GM12878 (cell line): ENCODE data around the gene CFAP97D2. TPM values are rescaled to one million over a fixed set of nuclear protein-coding genes. Genes with fewer than 3 reads are reported as not detected.

Source experiments
- ATAC-seq: fragments of 200-7000 bp; cut with Tn5 transposase; 3 replicates; pipeline ENCODE4 v1.9.1; 2020; ENCODE audit warnings: mild to moderate bottlenecking, moderate library complexity
- BruUV-seq: library from RNA; stranded (reverse); fragments of 400-500 nt; replicated peaks from 2 replicates; lab custom pipeline; 2021; lab: Mats Ljungman, UMichigan
- CTCF ChIA-PET: fragments of 300-600 bp; sonication (Branson Sonifier 250); formaldehyde crosslinking; extraction: SDS; loops from one replicate; lab custom pipeline; 2021; ENCODE audit warnings: inconsistent platforms; lab: Yijun Ruan, JAX
- POLR2A ChIA-PET: fragments of 350-600 bp; formaldehyde crosslinking; extraction: SDS; loops from one replicate; lab custom pipeline; 2021; ENCODE audit warnings: inconsistent platforms; lab: Charles Lee
- RAD21 ChIA-PET: fragments of 300-600 bp; sonication (Branson Sonifier 250); formaldehyde crosslinking; loops from one replicate; lab custom pipeline; 2023; ENCODE audit warnings: antibody characterized with exemption; ENCODE audit not compliant: unreplicated experiment; lab: Charles Lee
- SMC1A ChIA-PET: fragments of 300-600 bp; sonication (Branson Sonifier 250); formaldehyde crosslinking; loops from one replicate; lab custom pipeline; 2023; ENCODE audit not compliant: unreplicated experiment, uncharacterized antibody; lab: Charles Lee
- DNase-seq: peaks from one replicate; pipeline ENCODE4 v3.0.0-alpha.2; 2011; ENCODE audit warnings: low read depth, low spot score
- FAIRE-seq: peaks from 3 replicates; lab custom pipeline; 2011; peaks lifted over from hg19 to GRCh38; lab: Jason Lieb, UNC
- H2AFZ ChIP-seq: 2 replicates; pipeline ENCODE4 v1.6.0; 2011; ENCODE audit warnings: low read depth, low read length, control low read depth; ENCODE audit not compliant: control insufficient read depth
- H3K27ac ChIP-seq: 2 replicates; pipeline ENCODE4 v1.5.1; 2011; ENCODE audit warnings: control low read depth; ENCODE audit not compliant: control insufficient read depth, insufficient read depth
- H3K27me3 ChIP-seq, 2 experiments: replicated peaks in 1 of 2; 2 replicates each; pipeline versions ENCODE4 v1.6.0 to v1.6.1; 2011; ENCODE audit warnings: low read length in 1 of 2; ENCODE audit not compliant: control insufficient read depth in 2 of 2, insufficient read depth in 2 of 2
- H3K36me3 ChIP-seq, 2 experiments: 2 replicates each; pipeline ENCODE4 v1.5.1; 2011; ENCODE audit warnings: low read length in 1 of 2; ENCODE audit not compliant: control insufficient read depth in 2 of 2, insufficient read depth in 2 of 2
- H3K4me1 ChIP-seq: 2 replicates; pipeline ENCODE4 v1.6.1; 2011; ENCODE audit warnings: mild to moderate bottlenecking, low read length, moderate library complexity, mixed read lengths; ENCODE audit not compliant: control insufficient read depth, insufficient read depth
- H3K4me2 ChIP-seq: 2 replicates; pipeline ENCODE4 v1.6.0; 2011; ENCODE audit warnings: control low read depth; ENCODE audit not compliant: control insufficient read depth, insufficient read depth
- H3K4me3 ChIP-seq: fragments of 200-600 bp; sonication (generic); 2 replicates; pipeline ENCODE4 v1.5.1; 2016
- H3K79me2 ChIP-seq: 2 replicates; pipeline ENCODE4 v1.6.0; 2011; ENCODE audit warnings: low read length; ENCODE audit not compliant: control insufficient read depth, insufficient read depth
- H3K9ac ChIP-seq: 2 replicates; pipeline ENCODE4 v1.8.0; 2011; ENCODE audit warnings: low read length, control low read depth, mixed read lengths; ENCODE audit not compliant: control insufficient read depth, insufficient read depth
- H3K9me3 ChIP-seq: replicated peaks from 3 replicates; pipeline ENCODE4 v1.5.1; 2011; ENCODE audit warnings: mild to moderate bottlenecking, low read length; ENCODE audit not compliant: control insufficient read depth, insufficient read depth
- H4K20me1 ChIP-seq: 2 replicates; pipeline ENCODE4 v1.6.0; 2011; ENCODE audit not compliant: control insufficient read depth, insufficient read depth
- BACH1 ChIP-seq: fragments of 450-650 bp; IDR thresholded peaks from 2 replicates; pipeline ENCODE4 v1.6.1; 2017; ENCODE audit warnings: mild to moderate bottlenecking, borderline replicate concordance
- DPF2 ChIP-seq: fragments of 450-650 bp; IDR thresholded peaks from 2 replicates; pipeline ENCODE4 v1.6.1; 2017; ENCODE audit warnings: mild to moderate bottlenecking
- EED ChIP-seq: sonication (generic); IDR thresholded peaks from 2 replicates; pipeline ENCODE4 v1.6.1; 2016; ENCODE audit warnings: antibody characterized with exemption, low read depth
- ESRRA ChIP-seq: IDR thresholded peaks from 2 replicates; pipeline ENCODE4 v1.6.1; 2012; ENCODE audit warnings: mild to moderate bottlenecking, low read length, improper control_type of control experiment
- FOS ChIP-seq: IDR thresholded peaks from 3 replicates; pipeline ENCODE4 v1.6.1; 2011; ENCODE audit warnings: borderline replicate concordance; ENCODE audit not compliant: insufficient read length; ENCODE audit errors: extremely low read depth
- IKZF2 ChIP-seq, 2 experiments: fragments of 450-650 bp; IDR thresholded peaks; 2 replicates each; pipeline ENCODE4 v1.6.1; 2017; ENCODE audit warnings: mild to moderate bottlenecking in 2 of 2, moderate library complexity in 2 of 2
- JUNB ChIP-seq: IDR thresholded peaks from 2 replicates; pipeline ENCODE4 v1.6.1; 2016; ENCODE audit warnings: antibody characterized with exemption, mild to moderate bottlenecking
- REST ChIP-seq: IDR thresholded peaks from 2 replicates; pipeline ENCODE4 v1.6.1; 2012; ENCODE audit warnings: mild to moderate bottlenecking, low read depth, low read length
- SPI1 ChIP-seq: IDR thresholded peaks from 2 replicates; pipeline ENCODE4 v1.6.1; 2011; ENCODE audit warnings: low read depth, mild to moderate bottlenecking, low read length, moderate library complexity, borderline replicate concordance; ENCODE audit not compliant: insufficient read depth
- ZNF274 ChIP-seq: IDR thresholded peaks from one replicate; pipeline ENCODE4 v1.8.0; 2011; ENCODE audit not compliant: insufficient read length, insufficient read depth
- ZZZ3 ChIP-seq: IDR thresholded peaks from 2 replicates; pipeline ENCODE4 v1.6.1; 2011; ENCODE audit warnings: low read depth; ENCODE audit not compliant: control insufficient read depth, insufficient read length
- WGBS: methylation state at CpG from one replicate; pipeline ENCODE4 v1.1.6; 2016; ENCODE audit warnings: low lambda C conversion rate; ENCODE audit not compliant: insufficient replicate concordance, insufficient coverage; ENCODE audit errors: missing lambda C conversion rate; 5-methylcytosine and 5-hydroxymethylcytosine counted together
- in situ Hi-C: fragments of 300-500 bp; cut with MboI; formaldehyde crosslinking; loops from 9 replicates; pipeline ENCODE4 v1.14.3; 2018; ENCODE audit warnings: mixed read lengths
- intact Hi-C: fragments of 100-400 bp; cut with micrococcal nuclease; formaldehyde crosslinking; loops from one replicate; pipeline ENCODE4 v1.14.2; 2022; ENCODE audit not compliant: unreplicated experiment
- polyA plus RNA-seq, 11 experiments: library from polyadenylated mRNA; depleted of rRNA in 4 of 11; unstranded in 6 of 11; stranded (reverse) in 5 of 11; fragments of >200 nt; fragmentation: Nextera tagmentation in 4 of 11; fragmentation: Illumina TruSeq in 1 of 11; extraction: Ambion mirVana in 4 of 11; extraction: Trizol in 1 of 11; gene quantifications; 1 replicate in 1 of 11; 2 replicates in 10 of 11; pipeline versions ENCODE4 v1.2.1 to v1.2.3, GENCODE V29; 2011 to 2016; ENCODE audit warnings: inconsistent platforms in 2 of 11, missing spikeins in 2 of 11, low read depth in 1 of 11
- total RNA-seq, 4 experiments: library from RNA; depleted of rRNA in 3 of 4; stranded (reverse); fragments of >200 nt in 3 of 4; fragmentation: Illumina TruSeq in 1 of 4; extraction: Trizol in 1 of 4; gene quantifications; 2 replicates each; pipeline versions ENCODE4 v1.2.1 to v1.2.3, GENCODE V29; 2013 to 2021

CFAP97D2 gene
- total and polyA plus RNA-seq, 10 of the 15 experiments (the other 5 are each of a cell fraction or from before 2014, with no cell fraction given) = not detected

- SMC1A ChIA-PET = interaction anchor here (1.1 to 1.6 kb wide), 3 partner anchors 71 to 86 kb away, joined by 3 to 8 read pairs (median 4); no protein-coding TSS in a partner anchor
- H2AFZ ChIP-seq = peak overlapping the region; percentile 23; the same call in 1 of the 2 replicates
Measured at GRCh38 chr13:114222461-114222968, 43.5 kb downstream of the CFAP97D2 start.

More at GRCh38 chr13:114222461-114222968, 43.5 kb downstream of the CFAP97D2 start:
- no peaks in the 10 kb centered on the region for H3K79me2 ChIP-seq
- WGBS = 16% methylated on average over 7 of the region's 9 CpGs
- peak overlapping the region; percentile 59; the same call in 1 of the 2 replicates for H3K4me2 ChIP-seq
- H3K4me1 ChIP-seq = peaks cover 14% of the 10 kb centered on the region
- no peaks in the 10 kb centered on the region for H3K9me3 ChIP-seq
- no peak overlapping the region for H3K4me3 ChIP-seq
- POLR2A ChIA-PET = interaction anchor here (0.5 kb wide), 1 partner anchor 65 kb away, joined by 5 read pairs; no protein-coding TSS in a partner anchor
- DNase-seq (no peak), ATAC-seq (peak; percentile 59)
- BruUV-seq = no TSS peak
- RAD21 ChIA-PET = interaction anchor here (0.6 to 1.8 kb wide), 5 partner anchors 13 to 157 kb away, joined by 3 to 8 read pairs (median 4); no protein-coding TSS in a partner anchor
- H3K27ac ChIP-seq = no peak overlapping the region
- no peaks in the 10 kb centered on the region for H3K36me3 ChIP-seq
- H3K27me3 ChIP-seq = no peaks in the 10 kb centered on the region
- no peak for TF ChIP-seq REST
- TF ChIP-seq BACH1 = peak; percentile 25; the same call in 1 of the 2 replicates
- no peak for TF ChIP-seq JUNB
- peak; percentile 13; the same call in 1 of the 2 replicates for TF ChIP-seq EED
- no peak for TF ChIP-seq ZZZ3
- no peak for TF ChIP-seq FOS
- no peak for TF ChIP-seq ESRRA
- no peak for TF ChIP-seq ZNF274
- peak; percentile 80; the same call in 1 of the 2 replicates for TF ChIP-seq SPI1
- peak in 1 of 2 experiments; percentile 34; a peak in 2 of 4 replicates for TF ChIP-seq IKZF2 (IDR thresholded peaks at IDR 0.05)
- 0 out of 2 replicates have a peak, but pooled peaks have one; percentile 22 for TF ChIP-seq DPF2
- TF ChIP-seq, all 136 proteins: peak for 5
- CTCF ChIA-PET = interaction anchor here (0.6 to 2.5 kb wide), 6 partner anchors 8 to 498 kb away, joined by 4 to 9 read pairs (median 5); no protein-coding TSS in a partner anchor
- intact Hi-C loops = no loop called here
- in situ Hi-C loops = loop anchor here (5.0 kb wide), 1 partner anchor 265 kb away; no protein-coding TSS in a partner anchor
- H4K20me1 ChIP-seq = no peaks in the 10 kb centered on the region
- no peak for FAIRE-seq
- H3K9ac ChIP-seq = no peak overlapping the region; the same call in 1 of the 2 replicates
